Osteoblast (primary cell): ENCODE data around the gene KCNH5. TPM values are rescaled to one million over a fixed set of nuclear protein-coding genes. Genes with fewer than 3 reads are reported as not detected.

ENCODE experiments used
- DNase-seq: peaks from one replicate; pipeline ENCODE4 v3.0.0; 2011; ENCODE audit warnings: low spot score, mixed read lengths; ENCODE audit not compliant: insufficient read length; ENCODE audit errors: missing footprints
- H2AFZ ChIP-seq: 2 replicates; pipeline ENCODE4 v1.6.0; 2011; ENCODE audit warnings: mild to moderate bottlenecking, low read length
- H3K27ac ChIP-seq: 2 replicates; pipeline ENCODE4 v1.5.1; 2011; ENCODE audit warnings: mild to moderate bottlenecking, low read depth, low read length, moderate library complexity
- H3K27me3 ChIP-seq: 2 replicates; pipeline ENCODE4 v1.6.0; 2012; ENCODE audit warnings: mild to moderate bottlenecking, control low read depth, inconsistent platforms, low read length, moderate library complexity; ENCODE audit not compliant: insufficient read depth
- H3K36me3 ChIP-seq: 2 replicates; pipeline ENCODE4 v1.5.1; 2011; ENCODE audit warnings: mild to moderate bottlenecking, low read length, control low read depth, moderate library complexity; ENCODE audit not compliant: insufficient read depth
- H3K4me1 ChIP-seq: 2 replicates; pipeline ENCODE4 v1.5.1; 2011; ENCODE audit warnings: mild to moderate bottlenecking, low read length, control low read depth, moderate library complexity; ENCODE audit not compliant: insufficient read depth
- H3K4me2 ChIP-seq: 2 replicates; pipeline ENCODE4 v1.6.0; 2011; ENCODE audit warnings: mild to moderate bottlenecking, low read length; ENCODE audit not compliant: insufficient read depth
- H3K4me3 ChIP-seq: fragments of 200-600 bp; sonication (generic); 3 replicates; pipeline ENCODE4 v1.5.1; 2012; ENCODE audit warnings: mild to moderate bottlenecking, low read length, inconsistent platforms; ENCODE audit not compliant: insufficient read depth
- H3K79me2 ChIP-seq: 2 replicates; pipeline ENCODE4 v1.6.0; 2012; ENCODE audit warnings: mild to moderate bottlenecking, low read length, control low read depth, inconsistent platforms; ENCODE audit not compliant: insufficient read depth
- H3K9me3 ChIP-seq: 2 replicates; pipeline ENCODE4 v1.5.1; 2011; ENCODE audit warnings: low read depth, low read length, control low read depth
- H4K20me1 ChIP-seq: 2 replicates; pipeline ENCODE4 v1.6.0; 2012; ENCODE audit warnings: mild to moderate bottlenecking, low read length, control low read depth; ENCODE audit not compliant: insufficient read depth
- CTCF ChIP-seq: IDR thresholded peaks from 2 replicates; pipeline ENCODE4 v1.5.1; 2011; ENCODE audit warnings: mild to moderate bottlenecking, low read depth, low read length, moderate library complexity; ENCODE audit errors: extremely low read depth
- total RNA-seq: library from RNA; depleted of rRNA; stranded (reverse); fragments of >200 nt; gene quantifications from 2 replicates; pipeline ENCODE4 v1.2.3, GENCODE V29; 2012

KCNH5 gene
- total RNA-seq, 1 donor = not detected

GRCh38 chr14:62946221-62946620 is 99.0 kb downstream of the KCNH5 start:
- no peak for DNase-seq
- no peaks in the 10 kb centered on the region for H3K79me2 ChIP-seq

GRCh38 chr14:62943202-62943601 is 102.1 kb downstream of the KCNH5 start:
- no peaks in the 10 kb centered on the region for H3K36me3 ChIP-seq
- no peak overlapping the region for H3K4me3 ChIP-seq
- no peak overlapping the region for H3K4me2 ChIP-seq
- no peak overlapping the region for H2AFZ ChIP-seq
- no peaks in the 10 kb centered on the region for H4K20me1 ChIP-seq
- DNase-seq = no peak
- H3K4me1 ChIP-seq = no peaks in the 10 kb centered on the region
- no peak overlapping the region for H3K27ac ChIP-seq
- TF ChIP-seq CTCF = no peak
- H3K79me2 ChIP-seq = no peaks in the 10 kb centered on the region
- H3K9me3 ChIP-seq = no peaks in the 10 kb centered on the region
- no peaks in the 10 kb centered on the region for H3K27me3 ChIP-seq

More at GRCh38 chr14:62946221-62946620, 99.0 kb downstream of the KCNH5 start:
- H3K4me1 ChIP-seq = no peaks in the 10 kb centered on the region
- TF ChIP-seq CTCF = no peak
- no peak overlapping the region for H3K4me2 ChIP-seq
- no peak overlapping the region for H3K4me3 ChIP-seq
- no peak overlapping the region for H3K27ac ChIP-seq
- H3K27me3 ChIP-seq = no peaks in the 10 kb centered on the region
- H4K20me1 ChIP-seq = no peaks in the 10 kb centered on the region
- H3K36me3 ChIP-seq = no peaks in the 10 kb centered on the region
- no peaks in the 10 kb centered on the region for H3K9me3 ChIP-seq
- no peak overlapping the region for H2AFZ ChIP-seq

GRCh38 chr14:62939970-62940369 is 105.3 kb downstream of the KCNH5 start:
- no peak for TF ChIP-seq CTCF
- Histone ChIP-seq H3K9me3 (no peaks in the 10 kb centered on the region), H3K36me3 (no peaks in the 10 kb centered on the region), H3K4me3 (no peak overlapping the region), H4K20me1 (no peaks in the 10 kb centered on the region), H3K27ac (no peak overlapping the region), H3K4me1 (no peaks in the 10 kb centered on the region), H3K27me3 (no peaks in the 10 kb centered on the region), H2AFZ (no peak overlapping the region), H3K4me2 (no peak overlapping the region), H3K79me2 (no peaks in the 10 kb centered on the region)
- DNase-seq = no peak

- Histone ChIP-seq H3K27me3 (no peaks in the 10 kb centered on the region), H3K4me2 (no peak overlapping the region), H3K36me3 (no peaks in the 10 kb centered on the region), H2AFZ (no peak overlapping the region), H4K20me1 (no peaks in the 10 kb centered on the region), H3K4me3 (no peak overlapping the region), H3K27ac (no peak overlapping the region), H3K79me2 (no peaks in the 10 kb centered on the region), H3K9me3 (no peaks in the 10 kb centered on the region), H3K4me1 (no peaks in the 10 kb centered on the region)
- no peak for TF ChIP-seq CTCF
- DNase-seq = no peak
Observed at GRCh38 chr14:62938778-62939177, 106.5 kb downstream of the KCNH5 start.
